Upper lobe of left lung (tissue), 6 donors: ENCODE measurements around the gene OR52L1. TPM values are rescaled to one million over a fixed set of nuclear protein-coding genes. Genes with fewer than 3 reads are reported as not detected.

Experiments used
- ATAC-seq, 2 donors: fragments of 200-7000 bp; cut with Tn5 transposase; one replicate each; pipeline ENCODE4 v1.9.1; 2022; ENCODE audit warnings: mild to moderate bottlenecking in 2 of 2, moderate library complexity in 2 of 2; ENCODE audit not compliant: low FRiP score in 2 of 2
- DNase-seq, 2 donors: peaks; one replicate each; pipeline ENCODE4 v3.0.0-alpha.2; 2019 to 2020
- H3K27ac ChIP-seq, 4 donors: fragments of 200-600 bp; sonication (generic); one replicate each; pipeline ENCODE4 v1.5.1; 2016 to 2019
- H3K27me3 ChIP-seq, 4 donors: fragments of 200-600 bp; sonication (generic); one replicate each; pipeline ENCODE4 v1.5.1; 2017 to 2019
- H3K36me3 ChIP-seq, 4 donors: fragments of 200-600 bp; sonication (generic); one replicate each; pipeline ENCODE4 v1.5.1; 2016 to 2019
- H3K4me1 ChIP-seq, 4 donors: fragments of 200-600 bp; sonication (generic); one replicate each; pipeline ENCODE4 v1.5.1; 2018 to 2019
- H3K4me3 ChIP-seq, 4 donors: fragments of 200-600 bp; sonication (generic); one replicate each; pipeline ENCODE4 v1.5.1; 2017 to 2019; ENCODE audit warnings: mild to moderate bottlenecking in 2 of 4, moderate library complexity in 1 of 4
- H3K9me3 ChIP-seq, 4 donors: fragments of 200-600 bp; sonication (generic); one replicate each; pipeline ENCODE4 v1.5.1; 2018 to 2019
- CTCF ChIP-seq, 6 experiments: fragments of 450-650 bp in 4 of 6; fragments of 200-600 bp in 2 of 6; sonication (generic) in 2 of 6; IDR thresholded peaks; one replicate each; pipeline ENCODE4 v1.5.1; 2016 to 2019; ENCODE audit warnings: antibody characterized with exemption in 6 of 6
- EP300 ChIP-seq, 4 donors: sonication (generic); formaldehyde crosslinking; IDR thresholded peaks; one replicate each; pipeline ENCODE4 v1.5.1; 2017; ENCODE audit warnings: antibody characterized with exemption in 4 of 4, control low read depth in 2 of 4
- POLR2A ChIP-seq, 4 donors: fragments of 450-650 bp; IDR thresholded peaks; one replicate each; pipeline ENCODE4 v1.5.1; 2016 to 2017; ENCODE audit warnings: antibody characterized with exemption in 4 of 4, mild to moderate bottlenecking in 2 of 4
- POLR2AphosphoS5 ChIP-seq, 2 donors: sonication (generic); formaldehyde crosslinking; IDR thresholded peaks; one replicate each; pipeline ENCODE4 v1.5.1; 2017; ENCODE audit warnings: antibody characterized with exemption in 2 of 2
- WGBS, 2 donors: methylation state at CpG; one replicate each; pipeline ENCODE4 v1.1.5; 2017 to 2018; 5-methylcytosine and 5-hydroxymethylcytosine counted together
- total RNA-seq, 6 donors: library from RNA; depleted of rRNA in 4 of 6; stranded (reverse); fragments of >200 nt in 4 of 6; gene quantifications; one replicate each; pipeline versions ENCODE4 v1.1.0 to v1.2.1, GENCODE V29; 2016 to 2021
- donor health status: DM: no; HTN: no; CAD: no; lungs with moderate emphysema.
- donor health status: DM: no; HTN: yes; CAD: no; lungs with severe emphysema.

The OR52L1 gene
- total RNA-seq, result not detected

- DNase-seq (no peak), ATAC-seq (no peak)
- Histone ChIP-seq H3K9me3 (no peaks in the 10 kb centered on the region), H3K36me3 (no peaks in the 10 kb centered on the region), H3K27ac (no peak within 1 kb of the TSS), H3K4me1 (no peaks in the 10 kb centered on the region), H3K4me3 (no peak within 1 kb of the TSS), H3K27me3 (no peaks in the 10 kb centered on the region)
- WGBS, 2 donors, result 54 to 57% methylated on average over 1 of the region's 1 CpG
- no peak for TF ChIP-seq POLR2A (IDR thresholded peaks at IDR 0.05)
- TF ChIP-seq POLR2AphosphoS5 (IDR thresholded peaks at IDR 0.05), result no peak
Measured at GRCh38 chr11:5986885-5987284, at the start of gene OR52L1. TSS of gene OR52L1 (minus strand) at chr11:5986985. CDS start at chr11:5986930, 55 bp downstream.

GRCh38 chr11:6030708-6031405, 44.1 kb upstream of the OR52L1 start, which contains the start of gene OR56A1:
TSS of gene OR56A1 (minus strand) at chr11:6030758. CDS start at chr11:6027692, 3,066 bp downstream.
- ATAC-seq (no peak), DNase-seq (no peak)
- Histone ChIP-seq H3K27me3 (no peaks in the 10 kb centered on the region), H3K9me3 (no peaks in the 10 kb centered on the region), H3K36me3 (no peaks in the 10 kb centered on the region), H3K27ac (no peak within 1 kb of the TSS), H3K4me1 (no peaks in the 10 kb centered on the region), H3K4me3 (no peak within 1 kb of the TSS)
- no peak for TF ChIP-seq EP300 (IDR thresholded peaks at IDR 0.05)
- no peak for TF ChIP-seq CTCF (IDR thresholded peaks at IDR 0.05)
- no peak for TF ChIP-seq POLR2AphosphoS5 (IDR thresholded peaks at IDR 0.05)
- no peak for TF ChIP-seq POLR2A (IDR thresholded peaks at IDR 0.05)
- WGBS, 2 donors, result 81 to 90% methylated on average over 1 of the region's 1 CpG

- Histone ChIP-seq H3K27ac (no peak overlapping the region), H3K9me3 (no peaks in the 10 kb centered on the region), H3K36me3 (no peaks in the 10 kb centered on the region), H3K4me1 (no peaks in the 10 kb centered on the region), H3K4me3 (no peak overlapping the region), H3K27me3 (no peaks in the 10 kb centered on the region)
- DNase-seq, result no peak
- TF ChIP-seq POLR2AphosphoS5 (IDR thresholded peaks at IDR 0.05) (no peak), EP300 (IDR thresholded peaks at IDR 0.05) (no peak), CTCF (IDR thresholded peaks at IDR 0.05) (no peak), POLR2A (IDR thresholded peaks at IDR 0.05) (no peak)
- WGBS, 2 donors, result 95 to 100% methylated on average over 1 of the region's 1 CpG
- ATAC-seq, result no peak
Measured at GRCh38 chr11:6027501-6027900, 40.7 kb upstream of the OR52L1 start.

GRCh38 chr11:6025056-6025455, 38.3 kb upstream of the OR52L1 start:
- Histone ChIP-seq H3K27ac (no peak overlapping the region), H3K4me3 (no peak overlapping the region), H3K9me3 (no peaks in the 10 kb centered on the region), H3K36me3 (no peaks in the 10 kb centered on the region), H3K27me3 (no peaks in the 10 kb centered on the region), H3K4me1 (no peaks in the 10 kb centered on the region)
- ATAC-seq, result peak in 1 of 2 donors; percentile 49
- TF ChIP-seq POLR2AphosphoS5 (IDR thresholded peaks at IDR 0.05) (no peak), POLR2A (IDR thresholded peaks at IDR 0.05) (no peak), EP300 (IDR thresholded peaks at IDR 0.05) (no peak), CTCF (IDR thresholded peaks at IDR 0.05) (no peak)
- no peak for DNase-seq
- WGBS, 2 donors, result 67 to 73% methylated on average over 2 of the region's 2 CpGs

- DNase-seq, result no peak
- Histone ChIP-seq H3K27me3 (no peaks in the 10 kb centered on the region), H3K4me3 (no peak overlapping the region), H3K4me1 (no peaks in the 10 kb centered on the region), H3K27ac (no peak overlapping the region), H3K9me3 (no peaks in the 10 kb centered on the region), H3K36me3 (no peaks in the 10 kb centered on the region)
- 0% methylated on average over 4 of the region's 4 CpGs for WGBS, 2 donors
- TF ChIP-seq CTCF (IDR thresholded peaks at IDR 0.05) (peak; percentile 44 to 65 (median 54)), EP300 (IDR thresholded peaks at IDR 0.05) (no peak)
- peak in 1 of 2 donors; percentile 70 for ATAC-seq
Measured at GRCh38 chr11:6022956-6023355, 36.2 kb upstream of the OR52L1 start.
